UCSD-AML1 (cell line): ENCODE measurements around the gene SLC10A4.
"Not testable (repeated sequence)": the region's sequence is repeated elsewhere in the genome, so short reads cannot be mapped to it uniquely, and the experiment has no call there.

Source experiments
- DNase-seq: peaks from one replicate; lab custom pipeline; 2025; ENCODE audit not compliant: unreplicated experiment; lab: John Stamatoyannopoulos, UW

The SLC10A4 gene, protein sequence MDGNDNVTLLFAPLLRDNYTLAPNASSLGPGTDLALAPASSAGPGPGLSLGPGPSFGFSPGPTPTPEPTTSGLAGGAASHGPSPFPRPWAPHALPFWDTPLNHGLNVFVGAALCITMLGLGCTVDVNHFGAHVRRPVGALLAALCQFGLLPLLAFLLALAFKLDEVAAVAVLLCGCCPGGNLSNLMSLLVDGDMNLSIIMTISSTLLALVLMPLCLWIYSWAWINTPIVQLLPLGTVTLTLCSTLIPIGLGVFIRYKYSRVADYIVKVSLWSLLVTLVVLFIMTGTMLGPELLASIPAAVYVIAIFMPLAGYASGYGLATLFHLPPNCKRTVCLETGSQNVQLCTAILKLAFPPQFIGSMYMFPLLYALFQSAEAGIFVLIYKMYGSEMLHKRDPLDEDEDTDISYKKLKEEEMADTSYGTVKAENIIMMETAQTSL

DNA sequence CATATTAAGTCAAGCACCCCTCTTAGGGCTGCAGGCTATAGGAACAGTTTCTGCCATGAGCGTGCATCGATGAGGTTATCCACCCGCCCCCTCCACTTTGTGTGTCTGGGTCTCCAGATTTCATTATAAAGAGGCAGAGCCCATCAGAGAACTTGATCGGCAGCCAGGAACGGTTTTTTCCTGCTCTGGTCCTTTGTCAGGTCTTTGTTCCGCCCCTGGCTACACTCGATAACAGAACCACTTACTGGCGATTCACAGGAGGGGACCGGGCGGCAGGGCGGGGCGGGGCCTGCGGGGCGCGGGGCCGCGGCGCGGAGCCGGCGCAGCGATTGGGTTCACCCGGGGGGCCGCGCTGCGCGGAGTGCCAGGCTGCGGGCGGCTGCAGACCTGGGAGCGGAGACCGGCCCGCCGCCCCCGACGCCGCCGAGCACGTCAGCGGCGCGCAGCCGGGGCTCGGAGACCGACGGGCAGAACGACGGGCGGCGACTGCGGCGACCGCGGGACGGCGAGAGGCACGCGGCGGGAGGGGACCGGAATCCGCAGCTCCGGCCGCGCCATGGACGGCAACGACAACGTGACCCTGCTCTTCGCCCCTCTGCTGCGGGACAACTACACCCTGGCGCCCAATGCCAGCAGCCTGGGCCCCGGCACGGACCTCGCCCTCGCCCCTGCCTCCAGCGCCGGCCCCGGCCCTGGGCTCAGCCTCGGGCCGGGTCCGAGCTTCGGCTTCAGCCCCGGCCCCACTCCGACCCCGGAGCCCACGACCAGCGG is at the start of gene SLC10A4:
Gene SLC10A4, plus strand, starts transcription at position 338 of the 771 bp plus-strand sequence. Its CDS starts 219 bp downstream, at position 557.
- DNase-seq = no peak

DNA sequence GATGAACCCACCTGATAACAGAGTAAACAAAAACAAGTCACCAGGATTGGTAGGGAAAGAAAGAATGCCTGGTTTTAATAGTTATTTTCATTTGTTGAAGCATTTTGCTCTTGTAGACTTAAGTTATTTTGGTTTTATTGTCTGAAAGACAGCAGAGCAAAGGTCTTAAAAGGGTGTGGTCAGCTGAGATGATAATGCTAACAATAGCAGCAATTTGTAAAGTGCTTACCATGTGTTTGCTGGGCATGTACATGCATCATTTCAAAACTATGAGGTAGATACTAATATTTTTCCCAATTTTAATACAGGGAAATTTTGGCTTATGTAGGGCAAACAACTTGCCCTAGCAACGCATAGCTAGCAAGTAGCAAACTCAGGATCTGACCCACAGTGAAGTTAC is 46.8 kb upstream of the SLC10A4 start:
- no peak for DNase-seq

DNA sequence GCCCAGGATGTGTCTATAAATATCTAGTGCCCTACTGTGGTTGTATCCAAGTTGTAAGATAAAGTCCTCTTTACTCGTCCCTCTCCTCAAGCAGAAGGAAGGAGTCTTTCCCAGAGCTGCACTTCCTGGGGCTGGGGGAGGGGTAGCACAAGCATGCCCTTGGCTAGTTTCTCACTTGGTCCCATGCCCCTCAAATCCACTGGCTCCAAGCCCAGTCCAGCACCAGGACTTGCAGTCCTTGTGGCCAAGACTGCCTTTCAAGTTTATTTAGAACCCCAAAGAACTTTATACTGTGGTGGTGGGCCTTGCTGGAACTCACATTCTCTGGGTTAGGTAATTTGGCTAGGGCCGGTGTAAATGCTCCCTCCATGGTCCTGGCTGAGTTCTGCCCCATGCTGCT is 43.2 kb upstream of the SLC10A4 start:
- no peak for DNase-seq

DNA sequence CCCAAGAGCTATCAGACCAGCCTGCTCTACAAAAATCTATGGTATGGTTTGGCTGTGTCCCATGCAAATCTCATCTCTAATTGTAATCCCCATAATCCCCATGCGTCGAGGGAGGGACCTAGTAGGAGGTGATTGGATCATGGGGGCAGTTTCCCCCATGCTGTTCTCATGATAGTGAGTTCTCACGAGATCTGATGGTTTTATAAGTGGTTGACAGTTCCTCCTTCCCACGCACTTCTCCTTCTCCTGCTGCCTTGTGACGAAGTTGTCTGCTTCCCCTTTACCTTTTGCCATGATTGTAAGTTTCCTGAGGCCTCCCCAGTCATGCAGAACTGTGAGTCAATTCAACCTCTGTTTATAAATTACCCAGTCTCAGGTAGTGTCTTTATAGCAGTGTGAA is 42.2 kb upstream of the SLC10A4 start:
- DNase-seq = not testable (repeated sequence)

DNA sequence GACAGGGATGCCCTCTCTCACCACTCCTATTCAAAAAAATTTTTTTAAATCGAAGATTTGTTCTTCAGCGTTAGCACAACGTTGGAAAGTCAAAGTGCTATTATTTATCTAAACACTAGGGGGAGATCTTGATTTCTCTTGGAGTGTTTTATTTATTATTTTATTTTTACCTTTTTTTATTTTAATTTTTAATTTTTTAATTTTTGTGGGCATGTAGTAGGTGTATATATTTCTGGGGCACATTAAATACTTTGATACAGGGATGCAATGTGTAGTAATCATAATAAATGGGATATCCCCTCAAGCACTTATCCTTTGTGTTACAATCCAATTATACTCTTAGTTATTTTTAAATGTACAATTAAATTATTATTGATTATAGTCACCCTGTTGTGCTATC is 37.4 kb upstream of the SLC10A4 start:
- DNase-seq = no peak

DNA sequence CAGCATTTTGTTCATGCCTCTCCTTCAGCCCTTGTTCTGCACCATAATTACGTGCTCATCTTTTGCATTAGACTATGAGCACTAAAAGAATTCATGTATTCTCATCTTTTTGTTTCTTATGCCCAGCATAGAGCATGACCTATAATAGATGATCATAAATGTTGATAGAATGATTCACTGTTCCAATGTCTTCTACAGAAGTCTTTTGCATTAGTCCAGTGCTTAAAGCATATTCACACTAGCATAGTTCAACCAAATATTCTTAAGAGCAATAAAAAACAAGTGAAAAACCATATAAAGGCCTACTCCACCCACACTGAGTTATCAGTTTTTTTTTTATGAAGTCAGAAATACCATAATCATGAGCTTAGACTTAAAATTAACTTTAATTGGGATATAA is 36.5 kb upstream of the SLC10A4 start:
- no peak for DNase-seq

DNA sequence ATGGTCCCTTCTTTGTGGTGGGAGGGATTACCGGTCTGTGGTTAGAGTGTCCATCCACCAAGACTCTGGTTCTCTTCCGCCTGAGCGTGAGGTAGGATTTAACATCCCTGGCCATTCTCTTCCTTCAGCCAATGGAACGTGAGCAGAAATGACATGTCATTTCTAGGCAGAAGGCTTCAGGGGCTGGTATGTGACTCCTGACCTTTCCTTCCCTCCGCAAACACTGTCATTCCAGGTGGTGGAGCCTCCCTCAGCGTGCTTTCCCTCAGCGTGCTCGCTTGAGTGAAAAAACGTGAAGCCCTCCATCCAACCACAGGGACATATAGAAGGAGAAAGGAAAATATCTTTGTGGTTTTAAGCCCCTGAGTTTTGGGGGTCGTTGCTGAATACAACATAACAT is 34.0 kb upstream of the SLC10A4 start:
- DNase-seq = no peak

DNA sequence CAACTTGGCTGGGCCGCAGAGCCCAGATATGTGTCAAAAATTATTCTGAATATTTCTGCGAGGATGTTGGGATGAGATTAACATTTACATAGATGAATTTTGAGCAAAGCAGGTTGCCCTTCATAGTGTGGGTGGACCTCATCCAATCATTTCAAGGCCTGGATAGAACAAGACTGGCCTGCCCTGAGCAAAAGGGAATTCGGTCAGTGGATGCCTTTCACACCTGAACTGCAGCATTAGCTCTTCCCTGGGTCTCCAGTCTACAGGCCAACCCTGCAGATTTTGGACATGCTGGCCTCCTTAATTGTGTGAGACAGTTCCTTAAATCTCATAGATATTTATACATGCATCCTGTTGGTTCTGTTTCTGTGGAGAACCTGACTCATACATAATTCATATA is 32.4 kb upstream of the SLC10A4 start:
- no peak for DNase-seq

DNA sequence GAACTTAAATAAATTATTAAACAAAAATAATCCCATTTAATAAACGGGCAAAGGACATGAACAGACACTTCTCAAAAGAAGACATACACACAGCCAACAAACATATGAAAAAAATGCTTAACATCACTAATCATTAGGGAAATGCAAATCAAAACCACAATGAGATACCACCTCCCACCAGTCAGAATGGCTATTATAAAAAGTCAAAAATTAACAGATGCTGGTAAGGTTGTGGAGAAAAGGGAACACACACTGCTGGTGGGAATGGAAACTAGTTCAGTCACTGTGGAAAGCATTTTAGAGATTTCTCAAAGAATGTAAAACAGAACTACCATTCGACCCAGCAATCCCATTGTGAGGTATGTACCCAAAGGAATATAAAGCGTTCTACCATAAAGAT is 31.5 kb upstream of the SLC10A4 start:
- not testable (repeated sequence) for DNase-seq

DNA sequence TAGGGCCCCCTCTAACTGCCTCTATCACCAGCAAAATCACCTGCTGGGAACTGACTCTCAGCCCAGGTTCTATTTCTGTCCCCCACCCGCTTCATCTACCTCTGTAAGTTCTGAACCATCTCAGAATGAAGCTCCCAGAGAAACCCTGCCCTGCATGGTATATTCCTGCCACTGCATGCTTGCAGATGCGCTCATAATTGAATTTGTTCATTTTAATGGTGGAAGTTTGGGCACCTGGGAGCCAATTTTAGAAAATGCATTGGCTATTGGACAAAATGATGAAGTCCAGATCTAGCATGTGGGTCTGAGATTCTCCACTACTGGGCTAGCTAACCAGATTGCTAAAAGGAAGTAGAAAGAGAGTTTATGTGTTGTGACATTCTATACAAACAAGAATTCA is 28.6 kb upstream of the SLC10A4 start:
- DNase-seq = no peak

DNA sequence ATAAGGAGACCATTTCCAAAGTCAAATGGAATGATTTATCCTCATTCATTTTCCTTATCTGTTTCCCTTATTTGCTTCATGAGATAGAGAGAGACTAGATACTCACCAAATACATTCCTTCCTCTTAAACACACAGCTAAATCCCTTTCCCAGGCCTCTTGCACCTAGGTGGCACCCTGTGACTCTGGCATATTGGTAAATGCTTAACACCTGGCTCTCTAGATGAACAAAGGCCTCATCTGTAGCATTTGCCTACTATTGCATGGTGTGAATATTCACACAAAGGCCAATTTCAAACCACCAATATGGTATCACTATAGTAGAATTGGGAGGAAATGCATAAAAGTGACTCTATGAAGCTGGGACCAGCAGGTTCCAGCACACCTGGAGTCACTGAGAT is 22.1 kb upstream of the SLC10A4 start:
- DNase-seq = no peak

DNA sequence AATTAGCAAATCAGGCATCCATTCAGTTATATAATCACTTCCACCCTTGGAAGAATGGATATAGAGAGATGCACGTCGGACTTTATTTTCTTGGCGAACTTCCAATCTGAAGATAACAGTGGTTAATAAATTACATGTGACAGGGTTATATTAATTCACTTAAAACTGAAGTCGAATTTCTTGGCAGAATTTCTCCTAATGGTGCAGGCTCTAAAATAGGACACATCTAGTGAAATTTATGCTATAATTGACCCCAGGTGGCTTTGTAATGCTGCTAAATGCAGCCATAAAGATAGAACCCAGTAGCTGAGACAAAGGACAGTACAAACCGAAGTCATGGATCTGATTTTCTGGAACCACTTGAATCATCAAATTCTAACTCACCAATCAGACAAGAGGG is 20.8 kb upstream of the SLC10A4 start:
- DNase-seq = no peak

DNA sequence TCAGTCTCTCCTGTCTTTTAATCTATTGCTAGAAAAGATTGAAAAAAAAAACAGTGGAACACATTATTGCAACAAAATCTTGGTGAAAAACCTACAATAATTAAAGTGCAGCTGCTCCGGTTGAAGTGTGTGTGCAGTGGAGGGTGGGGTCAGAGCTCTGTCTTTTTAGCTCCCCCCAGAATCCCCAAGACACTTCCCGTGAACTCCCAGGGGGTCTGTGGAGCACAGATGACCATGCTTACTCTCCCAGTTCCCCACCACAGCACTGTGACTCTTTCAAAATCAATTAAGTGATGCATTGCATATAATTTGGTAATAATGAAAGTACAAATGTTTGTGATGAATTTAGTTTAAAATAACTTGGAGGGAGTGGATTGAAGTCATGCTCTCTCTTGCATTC is 15.7 kb upstream of the SLC10A4 start:
- no peak for DNase-seq

DNA sequence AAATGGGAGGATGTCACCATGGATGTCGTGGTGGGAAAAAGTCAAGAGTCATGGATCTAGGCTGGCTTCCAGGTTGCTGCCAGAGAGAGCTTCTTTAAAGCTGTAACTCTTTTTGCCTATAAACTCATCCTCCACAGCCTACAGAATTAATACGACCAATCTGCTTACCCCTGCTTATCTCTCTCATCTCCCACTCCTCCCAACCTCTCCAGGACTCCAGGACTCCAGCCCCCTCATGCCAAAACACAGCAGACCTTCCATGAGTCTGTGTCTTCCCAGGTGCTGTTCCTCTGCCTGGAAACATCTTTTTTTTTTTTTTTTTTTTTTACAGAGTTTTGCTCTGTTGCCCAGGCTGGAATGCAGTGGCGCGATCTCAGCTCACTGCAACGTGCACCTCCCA is 15.3 kb upstream of the SLC10A4 start:
- no peak for DNase-seq

DNA sequence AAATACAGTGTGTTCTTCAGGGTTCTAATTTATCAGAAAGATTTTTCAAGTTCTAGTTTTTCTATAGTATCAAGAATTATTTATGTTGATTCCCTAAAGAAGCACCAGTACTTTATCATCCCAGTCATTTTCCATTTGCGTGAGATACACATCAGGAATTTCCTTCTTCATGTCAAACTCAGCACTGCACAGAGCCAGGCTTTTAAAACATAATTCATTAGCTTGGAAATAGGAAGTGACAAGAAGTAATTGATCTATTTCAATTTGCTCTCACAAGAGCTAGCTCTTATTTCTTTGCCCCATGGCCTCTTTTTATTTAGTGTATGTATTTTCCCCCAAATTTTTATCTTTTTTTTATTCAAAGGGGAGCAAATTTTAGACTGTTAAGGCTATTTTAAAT is 13.0 kb upstream of the SLC10A4 start:
- DNase-seq = no peak

DNA sequence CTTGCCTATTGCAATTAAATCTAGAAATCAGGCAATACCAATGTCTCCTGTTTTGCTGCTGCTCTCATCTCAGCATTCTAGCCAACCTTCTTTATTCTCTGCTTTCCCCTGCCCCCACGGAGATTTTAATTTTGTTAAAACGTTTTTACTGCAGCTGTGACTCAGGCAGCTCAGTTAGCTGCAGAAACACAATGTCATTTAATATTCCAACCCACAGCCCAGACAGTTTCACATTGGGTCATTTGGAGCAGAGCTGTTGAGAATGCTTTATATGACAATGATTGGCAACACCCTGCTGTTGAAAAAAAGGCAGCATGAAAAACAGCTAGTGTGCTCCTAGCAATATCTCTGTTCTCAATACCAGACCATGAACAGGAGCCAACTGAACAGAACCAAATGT is 12.6 kb upstream of the SLC10A4 start:
- DNase-seq = no peak

DNA sequence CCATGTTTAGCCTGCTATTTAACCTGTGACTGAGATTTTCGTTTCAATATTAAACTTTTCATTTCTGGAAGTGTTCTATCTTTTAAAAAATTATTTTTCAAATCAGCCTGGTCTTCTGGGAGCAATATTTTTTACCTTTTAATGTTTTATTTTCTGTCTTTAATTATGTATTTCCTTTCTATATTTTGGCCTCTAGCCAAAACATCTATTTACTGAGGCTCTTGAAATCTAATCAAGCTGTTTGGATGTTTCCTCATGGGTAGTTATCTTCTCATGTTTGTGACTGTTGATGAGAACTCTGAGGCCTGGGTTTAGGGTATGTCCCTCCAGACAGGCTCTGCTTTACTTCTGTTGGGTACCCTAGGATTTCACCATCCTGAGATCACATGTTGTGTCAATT is 10.3 kb upstream of the SLC10A4 start:
- DNase-seq = no peak

DNA sequence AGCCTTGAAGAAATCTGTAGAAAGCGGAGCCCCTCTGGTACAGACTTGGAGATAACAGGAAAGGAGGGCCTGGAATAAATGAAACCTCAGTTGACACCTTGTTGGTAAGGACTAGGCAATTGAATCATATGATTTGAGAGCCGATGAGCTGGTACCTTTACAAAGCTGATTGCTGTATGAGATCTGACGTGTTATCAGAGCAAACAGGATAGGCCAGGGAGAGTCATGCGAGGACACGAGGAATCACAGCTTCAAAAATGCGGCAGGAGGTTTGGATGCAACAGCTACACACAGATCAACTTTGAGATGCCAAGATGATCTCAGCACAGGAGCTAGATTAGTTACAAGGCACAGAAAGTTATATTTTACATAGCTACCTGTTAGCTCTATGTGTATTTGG is 7.4 kb upstream of the SLC10A4 start:
- no peak for DNase-seq

DNA sequence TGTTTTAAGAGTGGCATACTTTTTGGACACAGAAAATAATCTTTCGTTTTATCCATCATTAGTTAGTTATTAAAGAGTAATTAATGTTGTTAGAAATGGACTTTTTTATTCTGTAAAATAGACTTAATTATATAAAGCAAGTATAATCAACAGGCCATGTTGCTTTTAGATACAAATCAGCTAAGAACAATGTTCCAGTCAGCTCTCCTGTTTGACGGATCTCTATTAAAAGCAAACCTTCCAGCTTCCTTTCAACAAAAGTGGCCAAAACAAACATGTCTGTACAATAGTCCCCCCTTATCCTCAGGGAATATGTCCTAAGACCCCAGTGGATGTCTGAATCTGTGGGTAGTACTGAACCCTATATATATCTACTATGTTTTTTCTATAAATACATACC is 4.9 kb upstream of the SLC10A4 start:
- DNase-seq = no peak

DNA sequence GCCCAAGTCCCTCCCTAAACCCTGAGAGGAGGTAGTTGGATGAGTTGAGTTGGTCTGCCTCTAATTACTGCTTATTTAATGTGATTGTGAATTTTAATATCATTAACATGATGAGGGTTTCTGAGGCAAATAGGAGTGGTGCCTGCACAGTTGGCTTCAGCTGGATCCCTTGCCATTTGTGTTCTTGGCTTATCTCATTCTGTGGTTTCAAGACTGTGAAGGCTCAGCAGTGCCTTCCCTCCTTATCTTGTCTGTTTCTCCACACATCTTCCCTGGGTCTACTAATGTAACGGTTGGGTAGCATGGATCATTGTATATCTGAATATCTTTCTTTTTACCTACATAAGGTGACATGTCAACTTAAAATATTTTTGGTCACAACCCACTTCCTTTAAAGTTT is 1.6 kb upstream of the SLC10A4 start:
- DNase-seq = no peak

DNA sequence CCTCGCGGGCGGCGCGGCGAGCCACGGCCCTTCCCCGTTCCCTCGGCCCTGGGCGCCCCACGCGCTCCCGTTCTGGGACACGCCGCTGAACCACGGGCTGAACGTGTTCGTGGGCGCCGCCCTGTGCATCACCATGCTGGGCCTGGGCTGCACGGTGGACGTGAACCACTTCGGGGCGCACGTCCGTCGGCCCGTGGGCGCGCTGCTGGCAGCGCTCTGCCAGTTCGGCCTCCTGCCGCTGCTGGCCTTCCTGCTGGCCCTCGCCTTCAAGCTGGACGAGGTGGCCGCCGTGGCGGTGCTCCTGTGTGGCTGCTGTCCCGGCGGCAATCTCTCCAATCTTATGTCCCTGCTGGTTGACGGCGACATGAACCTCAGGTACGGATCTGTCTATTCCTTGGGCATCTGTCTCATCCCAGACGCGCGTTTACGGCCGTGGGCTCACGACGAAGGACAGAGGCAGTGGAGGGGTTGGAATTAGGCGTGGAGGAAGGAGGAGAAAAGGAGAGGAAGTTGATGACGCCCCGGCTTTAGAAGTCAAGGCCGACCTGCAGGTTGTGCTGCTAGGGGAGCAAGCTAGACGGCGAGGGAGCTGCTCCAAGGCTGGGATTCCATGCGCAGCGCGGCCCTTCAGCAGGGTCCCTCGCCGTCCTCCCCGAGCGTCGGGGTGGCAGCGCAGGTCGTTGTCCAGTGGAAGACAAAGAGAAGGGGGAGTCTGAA is 792 bp downstream of the SLC10A4 start:
- no peak for DNase-seq
